ENCODE results near the gene CFD.
"Not testable (repeated sequence)": the region's sequence is repeated elsewhere in the genome, so short reads cannot be mapped to it uniquely, and the experiment has no call there.

Gene CFD

GRCh38 chr19:858868-859843 lies at the start of gene CFD:
CFD (plus strand) TSS chr19:859664; CDS start chr19:859690, 26 bp downstream.
- no peak for DNase-seq

DNA sequence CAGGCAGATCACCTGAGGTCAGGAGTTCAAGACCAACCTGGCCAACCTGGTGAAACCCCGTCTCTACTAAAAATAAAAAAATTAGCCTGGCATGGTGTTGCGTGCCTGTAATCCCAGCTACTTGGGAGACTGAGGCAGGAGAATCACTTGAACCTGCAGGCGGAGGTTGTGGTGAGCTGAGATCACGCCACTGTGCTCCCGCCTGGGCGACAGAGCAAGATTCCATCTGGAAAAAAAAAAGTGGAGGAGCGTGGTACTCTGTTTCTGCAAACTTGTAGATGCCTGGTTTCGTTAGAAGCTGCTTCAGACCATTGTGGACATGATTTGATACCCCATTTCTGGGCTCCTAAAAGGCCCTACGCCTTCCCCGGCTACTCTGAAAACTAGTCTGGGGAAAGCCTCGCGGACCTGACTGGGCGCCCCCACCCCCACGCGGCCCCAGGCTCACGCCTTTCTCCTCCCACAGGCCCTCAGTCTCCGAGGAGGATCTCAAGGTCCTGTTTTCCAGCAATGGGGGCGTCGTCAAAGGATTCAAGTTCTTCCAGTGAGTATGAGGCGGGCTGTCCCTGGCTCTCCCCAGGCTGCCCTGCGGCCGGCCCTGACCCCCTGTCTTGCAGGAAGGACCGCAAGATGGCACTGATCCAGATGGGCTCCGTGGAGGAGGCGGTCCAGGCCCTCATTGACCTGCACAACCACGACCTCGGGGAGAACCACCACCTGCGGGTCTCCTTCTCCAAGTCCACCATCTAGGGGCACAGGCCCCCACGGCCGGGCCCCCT lies 49.2 kb upstream of the CFD start:
- no peak for DNase-seq

- no peak for DNase-seq
Observed at GRCh38 chr19:810883-811489, 48.5 kb upstream of the CFD start.

DNA sequence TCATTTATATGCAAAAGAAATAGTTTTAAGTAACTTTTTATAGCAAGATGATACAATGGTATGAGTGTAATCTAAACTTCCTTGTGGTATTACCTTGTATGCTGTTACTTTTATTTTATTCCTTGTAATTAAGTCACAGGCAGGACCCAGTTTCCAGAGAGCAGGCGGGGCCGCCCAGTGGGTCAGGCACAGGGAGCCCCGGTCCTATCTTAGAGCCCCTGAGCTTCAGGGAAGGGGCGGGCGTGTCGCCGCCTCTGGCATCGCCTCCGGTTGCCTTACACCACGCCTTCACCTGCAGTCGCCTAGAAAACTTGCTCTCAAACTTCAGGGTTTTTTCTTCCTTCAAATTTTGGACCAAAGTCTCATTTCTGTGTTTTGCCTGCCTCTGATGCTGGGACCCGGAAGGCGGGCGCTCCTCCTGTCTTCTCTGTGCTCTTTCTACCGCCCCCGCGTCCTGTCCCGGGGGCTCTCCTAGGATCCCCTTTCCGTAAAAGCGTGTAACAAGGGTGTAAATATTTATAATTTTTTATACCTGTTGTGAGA lies 47.9 kb upstream of the CFD start:
- no peak for DNase-seq

DNA sequence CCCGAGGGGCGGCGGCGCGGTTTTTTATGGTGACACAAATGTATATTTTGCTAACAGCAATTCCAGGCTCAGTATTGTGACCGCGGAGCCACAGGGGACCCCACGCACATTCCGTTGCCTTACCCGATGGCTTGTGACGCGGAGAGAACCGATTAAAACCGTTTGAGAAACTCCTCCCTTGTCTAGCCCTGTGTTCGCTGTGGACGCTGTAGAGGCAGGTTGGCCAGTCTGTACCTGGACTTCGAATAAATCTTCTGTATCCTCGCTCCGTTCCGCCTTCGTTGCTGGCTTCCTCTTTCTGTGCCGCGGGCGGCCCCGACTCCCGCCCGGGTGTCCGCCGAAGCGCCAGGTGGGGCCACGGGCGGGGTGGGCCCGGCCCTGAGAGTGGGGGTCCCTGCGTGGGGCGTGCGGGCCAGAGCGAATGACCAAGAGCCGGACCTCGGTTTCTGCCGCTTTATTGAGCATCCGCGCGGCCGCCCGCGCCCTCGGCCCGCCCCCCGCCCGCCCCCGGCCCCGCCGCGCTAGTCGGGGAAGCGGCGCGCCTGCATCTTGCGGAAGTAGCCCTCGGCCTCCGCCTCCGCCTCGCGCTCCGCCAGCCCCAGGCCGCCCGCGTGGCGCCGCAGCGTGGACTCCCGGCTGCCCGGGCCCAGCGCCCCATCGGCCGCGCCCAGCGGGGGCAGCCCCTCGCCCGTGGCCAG lies 47.3 kb upstream of the CFD start:
- DNase-seq: no peak

DNA sequence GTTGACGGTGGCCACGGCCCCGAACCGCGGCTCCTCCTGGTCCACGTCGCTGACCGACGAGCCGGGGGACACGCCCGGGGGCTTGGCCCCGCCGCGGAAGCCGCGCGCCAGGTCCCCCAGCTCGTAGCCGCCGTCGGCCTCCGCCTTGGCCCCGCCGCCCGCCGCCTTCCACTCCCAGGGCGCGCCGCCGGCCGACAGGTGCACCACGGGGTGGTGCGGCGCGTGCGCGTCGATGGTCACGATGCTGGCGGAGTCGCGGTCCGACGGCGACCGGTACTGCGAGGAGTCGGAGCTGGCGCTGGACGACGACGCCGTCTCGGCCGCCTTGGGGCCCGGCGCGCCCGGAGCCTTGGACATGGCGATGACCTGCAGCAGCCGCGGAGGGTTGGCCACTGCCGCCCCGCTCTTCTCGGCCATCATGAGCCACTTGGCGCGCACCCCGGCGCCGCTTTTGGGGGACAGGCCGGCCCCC lies 46.7 kb upstream of the CFD start:
- no peak for DNase-seq

DNA sequence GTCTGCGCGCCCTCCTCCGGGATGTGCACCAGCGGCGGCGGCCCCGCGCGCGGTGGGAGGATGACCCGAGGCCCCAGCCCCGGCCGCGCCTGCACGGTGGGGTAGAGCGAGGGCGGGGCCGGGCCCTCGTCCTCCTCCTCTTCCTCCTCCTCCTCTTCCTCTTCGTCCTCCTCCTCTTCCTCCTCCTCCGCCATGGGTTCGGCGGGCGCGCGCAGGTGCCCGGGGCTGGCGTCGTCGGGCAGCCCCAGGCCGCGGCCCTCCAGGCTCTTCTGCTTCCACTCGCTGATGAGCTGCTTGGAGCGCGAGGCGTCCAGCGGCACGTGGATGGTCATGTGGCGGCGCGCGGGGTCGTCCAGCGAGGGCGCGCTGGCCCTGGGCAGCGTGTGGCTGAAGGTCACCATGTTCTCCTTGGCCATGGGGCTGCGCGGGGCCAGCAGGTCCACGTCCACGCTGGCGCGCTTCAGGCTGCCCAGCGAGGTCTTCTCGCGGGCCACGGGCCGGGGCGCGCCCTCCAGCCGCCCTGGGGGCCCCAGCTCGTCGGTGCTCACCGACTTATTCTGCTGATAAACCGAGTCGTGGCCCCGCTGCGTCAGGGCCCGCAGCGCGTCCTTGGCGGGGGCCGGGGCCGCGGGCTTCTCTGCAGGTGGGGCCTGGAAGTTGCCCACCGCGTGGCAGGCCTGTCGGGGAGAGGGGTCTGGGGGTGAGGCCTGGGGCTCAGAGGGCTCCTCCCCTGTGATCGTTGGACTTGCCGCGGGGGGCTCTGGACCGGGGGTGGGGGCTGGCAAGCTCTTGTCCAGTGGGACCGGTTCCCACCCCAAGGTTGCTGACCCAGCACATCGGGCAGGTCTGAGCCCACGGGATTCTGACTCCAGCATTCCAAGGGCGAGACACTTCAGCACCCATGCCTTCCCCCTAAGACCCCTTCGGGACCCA lies 46.0 kb upstream of the CFD start:
- no peak for DNase-seq

GRCh38 chr19:814152-815078 lies 45.0 kb upstream of the CFD start:
- DNase-seq: no peak

DNA sequence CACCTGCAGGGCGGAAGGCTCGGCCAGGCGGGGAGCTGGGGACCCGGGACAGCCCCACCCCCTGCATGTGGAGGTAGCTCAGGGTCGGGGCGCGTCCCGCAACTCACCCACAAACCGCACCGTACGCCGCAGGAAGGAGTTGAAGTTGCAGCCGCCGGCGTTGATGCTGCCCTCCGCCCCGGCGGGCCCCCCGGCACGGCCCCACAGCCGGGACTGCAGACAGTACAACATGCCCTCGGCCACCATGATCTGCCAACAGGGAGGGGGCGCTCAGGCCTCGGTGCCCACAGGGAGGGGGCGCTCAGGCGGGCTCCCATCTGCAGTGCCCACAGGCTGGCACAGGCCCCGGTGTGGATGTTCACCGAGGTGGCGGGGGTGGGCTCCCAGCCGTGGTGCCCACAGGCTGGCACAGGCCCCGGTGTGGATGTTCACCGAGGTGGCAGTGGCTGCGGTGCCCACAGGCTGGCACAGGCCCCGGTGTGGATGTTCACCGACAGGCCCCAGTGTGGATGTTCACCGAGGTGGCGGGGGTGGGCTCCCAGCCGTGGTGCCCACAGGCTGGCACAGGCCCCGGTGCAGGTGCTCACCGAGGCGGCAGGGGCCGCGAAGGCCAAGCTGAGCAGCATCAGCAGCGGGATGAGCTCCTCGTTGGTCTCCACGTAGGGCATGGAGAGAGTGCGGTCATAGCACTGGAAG lies 44.2 kb upstream of the CFD start:
- DNase-seq: no peak

DNA sequence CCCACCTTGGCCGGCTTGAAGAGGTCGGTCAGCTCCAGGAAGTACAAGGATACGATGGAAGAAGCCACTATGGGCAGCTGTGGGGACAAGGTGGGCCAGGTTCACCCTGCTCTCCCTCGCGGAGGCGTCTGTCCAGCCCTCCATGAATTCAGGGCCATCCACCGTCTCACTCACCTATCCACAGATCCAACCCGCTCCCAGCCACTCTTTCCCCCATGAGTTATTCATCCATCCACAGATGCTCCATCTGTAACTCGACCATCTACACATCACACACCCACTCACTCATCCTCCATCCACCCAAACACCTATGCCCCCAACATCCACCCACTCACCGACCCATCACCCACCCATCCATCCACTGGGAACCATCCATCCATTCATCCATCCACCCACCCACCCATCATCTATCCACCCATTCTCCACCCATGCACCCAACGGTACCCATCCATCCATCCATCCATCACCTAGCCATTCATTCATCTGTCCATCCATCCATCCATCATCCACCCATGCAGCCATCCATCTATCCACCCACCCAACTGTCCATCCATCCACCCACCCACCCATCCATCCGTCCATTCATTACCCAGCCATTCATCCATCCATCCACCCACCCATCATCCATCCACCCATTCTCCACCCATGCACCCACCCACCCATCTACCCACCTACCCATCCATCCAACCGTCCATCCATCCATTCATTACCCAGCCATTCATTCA lies 43.5 kb upstream of the CFD start:
- no peak for DNase-seq

DNA sequence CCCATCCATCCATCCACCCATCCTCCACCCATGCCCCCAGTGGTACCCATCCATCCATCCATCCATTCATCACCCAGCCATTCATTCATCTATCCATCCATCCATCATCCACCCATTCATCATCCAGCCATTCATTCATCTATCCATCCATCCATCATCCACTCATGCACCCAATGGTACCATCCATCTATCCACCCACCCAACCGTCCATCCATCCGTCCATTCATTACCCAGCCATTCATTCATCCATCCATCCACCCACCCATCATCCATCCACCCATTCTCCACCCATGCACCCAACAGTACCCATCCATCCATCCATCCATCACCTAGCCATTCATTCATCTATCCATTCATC lies 43.0 kb upstream of the CFD start:
- DNase-seq: no peak

- DNase-seq: not testable (repeated sequence)
Observed at GRCh38 chr19:820212-820611, 39.3 kb upstream of the CFD start.

- no peak for DNase-seq
Observed at GRCh38 chr19:821231-821824, 38.1 kb upstream of the CFD start.

GRCh38 chr19:821825-822503 lies 37.5 kb upstream of the CFD start, which contains the start of gene PLPPR3:
PLPPR3 (minus strand) TSS chr19:821955; CDS start chr19:821559, 396 bp downstream.
- DNase-seq: no peak

- DNase-seq: no peak
Observed at GRCh38 chr19:823565-824121, 35.8 kb upstream of the CFD start.

DNA sequence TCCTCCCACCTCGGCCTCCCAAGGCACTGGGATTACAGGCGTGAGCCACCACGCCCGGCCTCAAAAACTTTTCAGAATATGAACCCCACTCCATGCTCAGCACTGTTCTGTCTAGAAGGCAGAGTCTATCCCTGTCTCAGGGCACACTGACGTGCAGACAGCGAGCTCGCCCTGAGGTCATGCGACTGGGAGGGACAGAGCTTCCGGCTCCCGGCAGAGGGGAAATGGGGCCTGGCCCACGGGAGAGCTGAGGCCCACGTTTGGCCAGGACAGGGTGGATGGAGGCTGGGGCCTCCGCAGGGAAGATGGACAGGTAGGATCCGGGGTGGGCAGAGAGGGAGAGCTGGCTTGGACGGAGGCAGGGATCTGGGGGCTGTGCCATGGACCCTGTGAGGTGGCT lies 34.6 kb upstream of the CFD start:
- DNase-seq: no peak

DNA sequence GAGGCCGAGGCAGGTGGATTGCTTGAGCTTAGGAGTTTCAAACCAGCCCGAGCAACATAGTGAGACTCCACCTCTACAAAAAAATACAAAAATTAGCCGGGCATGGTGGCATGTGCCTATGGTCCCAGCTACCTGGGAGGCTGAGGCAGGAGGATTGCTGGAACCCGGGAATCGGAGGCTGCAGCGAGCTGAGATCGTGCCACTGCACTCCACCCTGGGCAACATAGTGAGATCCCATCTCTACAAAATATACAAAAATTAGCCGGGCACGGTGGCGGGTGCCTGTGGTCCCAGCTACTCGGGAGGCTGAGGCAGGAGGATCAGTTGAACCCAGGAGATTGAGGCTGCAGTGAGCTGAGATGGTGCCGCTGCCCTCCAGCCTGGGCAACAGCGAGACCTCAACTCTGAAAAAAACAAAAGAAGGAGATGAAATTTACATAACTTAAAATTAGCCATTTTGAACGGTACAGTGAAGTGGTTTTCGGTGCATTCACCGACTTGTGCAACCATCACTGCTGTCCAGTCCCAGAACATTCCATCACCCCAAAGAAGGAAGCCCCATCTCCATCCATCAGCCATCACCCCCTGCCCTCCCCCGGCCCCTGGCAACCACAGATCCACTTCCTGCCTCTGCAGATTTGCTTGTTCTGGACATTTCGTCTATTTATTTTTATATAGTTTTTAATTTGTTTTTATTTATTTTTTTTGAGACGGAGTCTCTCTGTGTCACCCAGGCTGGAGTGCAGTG lies 33.4 kb upstream of the CFD start:
- DNase-seq: no peak
